CD14-positive monocyte (primary cell): ENCODE results near the gene STK38L. TPM values are rescaled to one million over a fixed set of nuclear protein-coding genes. Genes with fewer than 3 reads are reported as not detected.

Experiments
- DNase-seq, 3 donors: peaks; one replicate each; pipeline ENCODE4 v3.0.0-alpha.2; 2011 to 2022
- H2AFZ ChIP-seq: 2 replicates; pipeline ENCODE4 v1.6.0; 2012; ENCODE audit warnings: mild to moderate bottlenecking, low read depth, low read length, inconsistent platforms; ENCODE audit not compliant: insufficient read depth, poor library complexity, severe bottlenecking
- H3K27ac ChIP-seq, 2 donors: 1 replicate in 1 of 2; 2 replicates in 1 of 2; pipeline ENCODE4 v1.5.1; 2012 to 2013; ENCODE audit warnings: low read length in 2 of 2, control low read depth in 1 of 2, inconsistent platforms in 1 of 2, low read depth in 1 of 2, mild to moderate bottlenecking in 1 of 2
- H3K27me3 ChIP-seq, 2 donors: one replicate each; pipeline versions ENCODE4 v1.6.0 to v1.6.1; 2011 to 2013; ENCODE audit warnings: low read length in 2 of 2; ENCODE audit not compliant: control insufficient read depth in 2 of 2, insufficient read depth in 2 of 2
- H3K36me3 ChIP-seq, 2 donors: replicated peaks in 1 of 2; 1 replicate in 1 of 2; 2 replicates in 1 of 2; pipeline versions ENCODE4 v1.5.1 to v1.6.1; 2012 to 2013; ENCODE audit warnings: low read length in 2 of 2, control low read depth in 1 of 2, inconsistent platforms in 1 of 2, mild to moderate bottlenecking in 1 of 2; ENCODE audit not compliant: insufficient read depth in 2 of 2, control insufficient read depth in 1 of 2
- H3K4me1 ChIP-seq, 2 donors: 1 replicate in 1 of 2; 2 replicates in 1 of 2; pipeline versions ENCODE4 v1.5.1 to v1.6.1; 2012 to 2013; ENCODE audit warnings: low read length in 2 of 2, control low read depth in 1 of 2, inconsistent platforms in 1 of 2, mild to moderate bottlenecking in 1 of 2, moderate library complexity in 1 of 2; ENCODE audit not compliant: insufficient read depth in 2 of 2, control insufficient read depth in 1 of 2
- H3K4me2 ChIP-seq: replicated peaks from 2 replicates; pipeline ENCODE3; 2012; ENCODE audit warnings: low read length, moderate library complexity, mild to moderate bottlenecking; ENCODE audit not compliant: poor library complexity, severe bottlenecking; ENCODE audit errors: extremely low read depth
- H3K4me3 ChIP-seq, 3 experiments: fragments of 200-600 bp in 1 of 3; sonication (generic) in 1 of 3; replicated peaks in 1 of 3; 1 replicate in 2 of 3; 2 replicates in 1 of 3; pipeline ENCODE4 v1.5.1; 2011 to 2013; ENCODE audit warnings: low read length in 3 of 3, mild to moderate bottlenecking in 3 of 3, control low read depth in 2 of 3, low read depth in 2 of 3, inconsistent platforms in 1 of 3, moderate library complexity in 1 of 3
- H3K79me2 ChIP-seq: 2 replicates; pipeline ENCODE4 v1.6.0; 2012; ENCODE audit warnings: mild to moderate bottlenecking, control low read depth, inconsistent platforms, low read length, moderate library complexity; ENCODE audit not compliant: insufficient read depth
- H3K9ac ChIP-seq: 2 replicates; pipeline ENCODE4 v1.6.0; 2017; ENCODE audit warnings: low read length, mild to moderate bottlenecking; ENCODE audit not compliant: insufficient read depth, poor library complexity, severe bottlenecking
- H3K9me3 ChIP-seq, 2 donors: replicated peaks in 1 of 2; 1 replicate in 1 of 2; 2 replicates in 1 of 2; pipeline versions ENCODE4 v1.5.1 to v1.6.1; 2012 to 2013; ENCODE audit warnings: low read length in 2 of 2, control low read depth in 1 of 2; ENCODE audit not compliant: control insufficient read depth in 1 of 2, insufficient read depth in 1 of 2
- H4K20me1 ChIP-seq: 2 replicates; pipeline ENCODE4 v1.6.0; 2012; ENCODE audit warnings: mild to moderate bottlenecking, low read length, control low read depth, moderate library complexity; ENCODE audit not compliant: insufficient read depth
- H3K27ac Mint-ChIP-seq, 7 donors: one replicate each; pipeline ENCODE4 v1.8.0; 2020; ENCODE audit warnings: mild to moderate bottlenecking in 7 of 7, mixed read lengths in 7 of 7, moderate library complexity in 6 of 7, inconsistent platforms in 2 of 7
- H3K27me3 Mint-ChIP-seq, 3 donors: one replicate each; pipeline ENCODE4 v1.8.0; 2021 to 2022; ENCODE audit warnings: low read depth in 3 of 3, mild to moderate bottlenecking in 3 of 3, mixed read lengths in 3 of 3, moderate library complexity in 3 of 3, inconsistent platforms in 1 of 3
- H3K36me3 Mint-ChIP-seq, 2 donors: one replicate each; pipeline ENCODE4 v1.8.0; 2020; ENCODE audit warnings: mixed read lengths in 2 of 2, inconsistent platforms in 1 of 2, mild to moderate bottlenecking in 1 of 2
- H3K4me1 Mint-ChIP-seq: one replicate; pipeline ENCODE4 v1.8.0; 2020; ENCODE audit warnings: mild to moderate bottlenecking, mixed read lengths
- H3K4me3 Mint-ChIP-seq, 2 donors: one replicate each; pipeline ENCODE4 v1.8.0; 2020; ENCODE audit warnings: mild to moderate bottlenecking in 2 of 2, mixed read lengths in 2 of 2, moderate library complexity in 1 of 2
- H3K9me3 Mint-ChIP-seq, 7 donors: one replicate each; pipeline ENCODE4 v1.8.0; 2020 to 2022; ENCODE audit warnings: mixed read lengths in 7 of 7, mild to moderate bottlenecking in 6 of 7, moderate library complexity in 6 of 7, inconsistent platforms in 2 of 7
- CTCF ChIP-seq: fragments of 200-600 bp; IDR thresholded peaks from one replicate; pipeline ENCODE4 v1.8.0; 2022; ENCODE audit warnings: antibody characterized with exemption, mild to moderate bottlenecking
- WGBS: methylation state at CpG from one replicate; pipeline ENCODE4 v1.1.5; 2013; ENCODE audit warnings: missing lambda C conversion rate; ENCODE audit not compliant: insufficient coverage; 5-methylcytosine and 5-hydroxymethylcytosine counted together
- intact Hi-C, 2 donors: fragments of 100-400 bp; cut with micrococcal nuclease; formaldehyde crosslinking; loops; one replicate each; pipeline versions ENCODE4 v1.15.0 to v1.15.1; 2023
- polyA plus RNA-seq, 3 donors: library from polyadenylated mRNA; depleted of rRNA in 1 of 3; unstranded in 2 of 3; stranded (reverse) in 1 of 3; fragments of 300-500 nt in 2 of 3; fragments of >200 nt in 1 of 3; fragmentation: Illumina TruSeq in 2 of 3; gene quantifications; 1 replicate in 2 of 3; 2 replicates in 1 of 3; pipeline ENCODE4 v1.2.3, GENCODE V29; 2012 to 2021

Gene STK38L
- polyA plus RNA-seq, 3 donors = 20.0 to 29.5 (median 20.5) TPM

DNA sequence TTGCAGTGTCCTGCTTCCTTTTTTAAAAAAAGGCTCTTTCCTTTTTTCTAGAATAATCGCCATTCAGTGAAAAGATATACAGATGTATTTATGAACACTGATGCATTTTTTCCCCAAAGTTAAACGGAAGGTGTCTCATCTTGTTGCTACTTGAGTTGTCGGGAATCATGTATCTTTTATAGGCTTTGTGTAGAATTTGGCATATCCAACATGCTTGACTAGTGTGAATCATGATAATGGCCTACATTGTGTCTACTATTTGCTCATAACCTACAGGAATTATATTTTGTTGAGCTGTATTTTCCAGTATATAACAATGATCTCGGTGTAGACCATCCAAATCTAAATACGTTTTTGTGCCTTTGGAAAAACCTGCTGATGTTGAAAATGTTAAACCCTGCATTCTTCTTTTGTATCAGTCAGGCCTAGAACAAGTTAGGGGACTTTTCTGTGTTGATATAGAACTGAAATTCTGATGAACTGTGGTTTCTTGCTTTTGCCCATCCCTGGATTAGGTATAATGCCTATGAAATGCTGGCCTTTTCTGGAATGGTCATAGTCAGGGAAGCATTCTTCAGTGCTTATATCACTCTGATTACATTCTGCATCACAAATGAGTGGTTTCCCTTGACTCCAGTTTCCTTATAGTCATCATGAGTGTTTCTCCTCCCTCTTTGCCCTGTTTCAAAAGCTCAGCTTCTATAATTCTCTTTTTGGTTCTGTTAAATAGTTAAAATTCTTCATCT lies 99.3 kb downstream of the STK38L start:
- TF ChIP-seq CTCF = no peak
- intact Hi-C loops = no loop called here
- Histone ChIP-seq H3K27me3 (no peaks in the 10 kb centered on the region), H3K4me2 (no peak overlapping the region), H3K9ac (no peak overlapping the region), H3K4me1 (no peaks in the 10 kb centered on the region), H2AFZ (no peak overlapping the region), H3K9me3 (no peaks in the 10 kb centered on the region), H3K79me2 (no peaks in the 10 kb centered on the region), H3K4me3 (no peak overlapping the region), H3K27ac (no peak overlapping the region), H3K36me3 (no peaks in the 10 kb centered on the region), H4K20me1 (no peaks in the 10 kb centered on the region)
- H3K36me3 Mint-ChIP-seq = no peaks in the 10 kb centered on the region
- WGBS = 100% methylated on average over 1 of the region's 5 CpGs
- peaks cover 0 to 2% (median 2%) of the 10 kb centered on the region in 3 donors for H3K27me3 Mint-ChIP-seq
- no peak overlapping the region for H3K27ac Mint-ChIP-seq
- H3K4me3 Mint-ChIP-seq = no peak overlapping the region
- H3K4me1 Mint-ChIP-seq = no peaks in the 10 kb centered on the region
- DNase-seq = no peak
- no peaks in the 10 kb centered on the region for H3K9me3 Mint-ChIP-seq

GRCh38 chr12:27344246-27344645 lies 100.2 kb downstream of the STK38L start:
- Histone ChIP-seq H4K20me1 (no peaks in the 10 kb centered on the region), H3K4me1 (no peaks in the 10 kb centered on the region), H2AFZ (no peak overlapping the region), H3K27ac (no peak overlapping the region), H3K79me2 (no peaks in the 10 kb centered on the region), H3K9me3 (no peaks in the 10 kb centered on the region), H3K4me2 (no peak overlapping the region), H3K4me3 (no peak overlapping the region), H3K36me3 (no peaks in the 10 kb centered on the region), H3K27me3 (no peaks in the 10 kb centered on the region), H3K9ac (no peak overlapping the region)
- no peak for TF ChIP-seq CTCF
- Mint-ChIP-seq H3K4me3 (no peak overlapping the region), H3K9me3 (no peaks in the 10 kb centered on the region), H3K27me3 (peaks cover 0 to 2% (median 2%) of the 10 kb centered on the region in 3 donors), H3K36me3 (no peaks in the 10 kb centered on the region), H3K27ac (no peak overlapping the region), H3K4me1 (peaks cover 3% of the 10 kb centered on the region)
- DNase-seq = no peak
- WGBS = 20% methylated on average over 1 of the region's 2 CpGs
- intact Hi-C loops = no loop called here
